OCI-LY1 (cell line): Measurements from ENCODE around the gene CYB5R3.

Source experiments
- H2AFZ ChIP-seq: fragments of 200-600 bp; sonication (generic), shearing (Covaris generic); 2 replicates; pipeline ENCODE4 v1.6.0; 2014; ENCODE audit warnings: antibody characterized with exemption, mild to moderate bottlenecking, low read length
- H3F3A ChIP-seq: fragments of 200-600 bp; sonication (generic), shearing (Covaris generic); 2 replicates; pipeline ENCODE4 v1.6.0; 2014; ENCODE audit warnings: mild to moderate bottlenecking, antibody characterized with exemption, low read length, moderate library complexity; ENCODE audit not compliant: insufficient read depth
- H3K27ac ChIP-seq: fragments of 200-600 bp; sonication (generic); 2 replicates; pipeline ENCODE4 v1.5.1; 2014; ENCODE audit warnings: low read length, mixed run types, mild to moderate bottlenecking, low read depth; ENCODE audit not compliant: poor library complexity, severe bottlenecking
- H3K27me3 ChIP-seq: fragments of 200-600 bp; sonication (generic); 2 replicates; pipeline ENCODE4 v1.6.0; 2014; ENCODE audit warnings: antibody characterized with exemption, mild to moderate bottlenecking, low read length, moderate library complexity; ENCODE audit not compliant: insufficient read depth
- H3K36me3 ChIP-seq: fragments of 200-600 bp; sonication (generic); 2 replicates; pipeline ENCODE4 v1.6.1; 2014; ENCODE audit warnings: mild to moderate bottlenecking, antibody characterized with exemption, low read length, moderate library complexity, mixed read lengths; ENCODE audit not compliant: insufficient read depth
- H3K4me1 ChIP-seq: fragments of 200-600 bp; sonication (generic); 2 replicates; pipeline ENCODE4 v1.5.1; 2014; ENCODE audit warnings: mild to moderate bottlenecking, low read length, moderate library complexity; ENCODE audit not compliant: insufficient read depth, severe bottlenecking
- H3K4me2 ChIP-seq: fragments of 200-600 bp; sonication (generic), shearing (Covaris generic); 2 replicates; pipeline ENCODE4 v1.6.1; 2014; ENCODE audit warnings: low read length
- H3K4me3 ChIP-seq: fragments of 200-600 bp; sonication (generic); 2 replicates; pipeline ENCODE4 v1.5.1; 2014; ENCODE audit warnings: low read length, low read depth, mild to moderate bottlenecking, mixed read lengths; ENCODE audit not compliant: poor library complexity, severe bottlenecking
- H3K79me2 ChIP-seq: fragments of 200-600 bp; shearing (Covaris generic); 2 replicates; pipeline ENCODE4 v1.6.1; 2016; ENCODE audit warnings: mixed run types, low read length, mixed read lengths; ENCODE audit not compliant: insufficient read depth
- H3K9ac ChIP-seq: fragments of 200-600 bp; sonication (generic), shearing (Covaris generic); 2 replicates; pipeline ENCODE4 v1.6.1; 2014; ENCODE audit warnings: mild to moderate bottlenecking, low read length, mixed read lengths
- H3K9me2 ChIP-seq: fragments of 200-600 bp; sonication (generic), shearing (Covaris generic); 2 replicates; pipeline ENCODE4 v1.6.1; 2014; ENCODE audit warnings: low read depth, mild to moderate bottlenecking, low read length, mixed read lengths
- H3K9me3 ChIP-seq: fragments of 200-600 bp; shearing (Covaris generic); 2 replicates; pipeline ENCODE4 v1.6.1; 2014; ENCODE audit warnings: low read length, mixed read lengths
- H4K20me1 ChIP-seq: fragments of 200-600 bp; sonication (generic), shearing (Covaris generic); 2 replicates; pipeline ENCODE4 v1.6.0; 2016; ENCODE audit warnings: mild to moderate bottlenecking, low read length; ENCODE audit not compliant: insufficient read depth
- EZH2 ChIP-seq: fragments of 200-600 bp; sonication (generic), shearing (Covaris generic); IDR thresholded peaks from 2 replicates; pipeline ENCODE4 v1.8.0; 2017; ENCODE audit warnings: borderline replicate concordance, mixed run types, mild to moderate bottlenecking, antibody characterized with exemption, low read length, moderate library complexity, mixed read lengths
- TF ChIP-seq, protein P1 (sequence below): fragments of 200-600 bp; sonication (generic), shearing (Covaris generic); IDR thresholded peaks from 2 replicates; pipeline ENCODE4 v1.5.1; 2017; ENCODE audit warnings: mild to moderate bottlenecking, antibody characterized with exemption, low read length, moderate library complexity, mixed read lengths

CYB5R3 gene

DNA sequence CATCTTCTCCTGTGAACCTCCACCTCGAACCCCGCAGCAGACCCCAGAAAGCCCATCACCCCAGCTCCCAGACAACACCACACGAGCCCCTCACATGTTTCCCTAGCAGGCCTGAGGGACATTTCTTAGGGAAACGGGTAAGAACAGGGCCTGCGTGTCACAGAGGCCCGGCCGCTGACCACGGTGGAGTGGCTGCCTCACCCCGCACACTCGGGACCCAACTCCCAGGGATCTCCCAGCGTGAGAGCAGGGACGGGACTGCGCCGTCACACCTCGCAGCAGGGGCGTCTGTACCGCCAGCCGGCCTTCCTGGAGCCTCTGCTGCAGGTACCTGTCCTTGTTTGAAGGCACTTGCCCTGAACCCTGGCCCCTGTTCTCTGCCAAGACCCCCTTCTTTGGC is 19.0 kb downstream of the CYB5R3 start:
- H3F3A ChIP-seq = no peaks in the 10 kb centered on the region
- H4K20me1 ChIP-seq = no peaks in the 10 kb centered on the region
- H3K79me2 ChIP-seq = no peaks in the 10 kb centered on the region
- H3K4me2 ChIP-seq = no peak overlapping the region
- H3K9me3 ChIP-seq = no peaks in the 10 kb centered on the region
- H3K9ac ChIP-seq = peak overlapping the region; percentile 4; the same call in 1 of the 2 replicates
- H3K36me3 ChIP-seq = peaks cover 62% of the 10 kb centered on the region
- no peaks in the 10 kb centered on the region for H3K9me2 ChIP-seq
- H3K27me3 ChIP-seq = no peaks in the 10 kb centered on the region
- H2AFZ ChIP-seq = no peak overlapping the region
- TF ChIP-seq, protein P1, sequence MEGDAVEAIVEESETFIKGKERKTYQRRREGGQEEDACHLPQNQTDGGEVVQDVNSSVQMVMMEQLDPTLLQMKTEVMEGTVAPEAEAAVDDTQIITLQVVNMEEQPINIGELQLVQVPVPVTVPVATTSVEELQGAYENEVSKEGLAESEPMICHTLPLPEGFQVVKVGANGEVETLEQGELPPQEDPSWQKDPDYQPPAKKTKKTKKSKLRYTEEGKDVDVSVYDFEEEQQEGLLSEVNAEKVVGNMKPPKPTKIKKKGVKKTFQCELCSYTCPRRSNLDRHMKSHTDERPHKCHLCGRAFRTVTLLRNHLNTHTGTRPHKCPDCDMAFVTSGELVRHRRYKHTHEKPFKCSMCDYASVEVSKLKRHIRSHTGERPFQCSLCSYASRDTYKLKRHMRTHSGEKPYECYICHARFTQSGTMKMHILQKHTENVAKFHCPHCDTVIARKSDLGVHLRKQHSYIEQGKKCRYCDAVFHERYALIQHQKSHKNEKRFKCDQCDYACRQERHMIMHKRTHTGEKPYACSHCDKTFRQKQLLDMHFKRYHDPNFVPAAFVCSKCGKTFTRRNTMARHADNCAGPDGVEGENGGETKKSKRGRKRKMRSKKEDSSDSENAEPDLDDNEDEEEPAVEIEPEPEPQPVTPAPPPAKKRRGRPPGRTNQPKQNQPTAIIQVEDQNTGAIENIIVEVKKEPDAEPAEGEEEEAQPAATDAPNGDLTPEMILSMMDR = no peak
- no peak for TF ChIP-seq EZH2
- no peak overlapping the region for H3K4me3 ChIP-seq
- H3K27ac ChIP-seq = peak overlapping the region; percentile 66
- H3K4me1 ChIP-seq = peaks cover 27% of the 10 kb centered on the region

- H4K20me1 ChIP-seq = no peaks in the 10 kb centered on the region
- H3F3A ChIP-seq = no peaks in the 10 kb centered on the region
- no peak overlapping the region for H3K4me2 ChIP-seq
- no peak overlapping the region for H2AFZ ChIP-seq
- TF ChIP-seq, protein P1 = no peak
- TF ChIP-seq EZH2 = no peak
- H3K27ac ChIP-seq = no peak overlapping the region
- H3K4me1 ChIP-seq = peaks cover 45% of the 10 kb centered on the region
- no peaks in the 10 kb centered on the region for H3K9me2 ChIP-seq
- no peaks in the 10 kb centered on the region for H3K27me3 ChIP-seq
- H3K36me3 ChIP-seq = peaks cover 56% of the 10 kb centered on the region
- no peak overlapping the region for H3K9ac ChIP-seq
- no peaks in the 10 kb centered on the region for H3K79me2 ChIP-seq
- H3K4me3 ChIP-seq = no peak overlapping the region
- no peaks in the 10 kb centered on the region for H3K9me3 ChIP-seq
Observed at GRCh38 chr22:42627981-42628380, 21.2 kb downstream of the CYB5R3 start.

- no peaks in the 10 kb centered on the region for H3K9me2 ChIP-seq
- H3K36me3 ChIP-seq = peaks cover 52% of the 10 kb centered on the region
- H3K9me3 ChIP-seq = no peaks in the 10 kb centered on the region
- no peaks in the 10 kb centered on the region for H3K79me2 ChIP-seq
- no peak overlapping the region for H3K4me2 ChIP-seq
- no peaks in the 10 kb centered on the region for H3K27me3 ChIP-seq
- TF ChIP-seq EZH2 = no peak
- TF ChIP-seq, protein P1 = no peak
- no peak overlapping the region for H3K9ac ChIP-seq
- H3K27ac ChIP-seq = no peak overlapping the region
- H3K4me1 ChIP-seq = peaks cover 46% of the 10 kb centered on the region
- no peak overlapping the region for H3K4me3 ChIP-seq
- H3F3A ChIP-seq = no peaks in the 10 kb centered on the region
- no peak overlapping the region for H2AFZ ChIP-seq
- H4K20me1 ChIP-seq = no peaks in the 10 kb centered on the region
Observed at GRCh38 chr22:42626951-42627625, 22.1 kb downstream of the CYB5R3 start.
